ENCODE results near the gene ZNF638.

Gene ZNF638

GRCh38 chr2:71474744-71475397, 143.3 kb downstream of the ZNF638 start:
- DNase-seq: no peak

- DNase-seq: no peak
Measured at GRCh38 chr2:71476495-71476894, 144.9 kb downstream of the ZNF638 start.

- DNase-seq: peak; percentile 61 to 87 (median 76)
Measured at GRCh38 chr2:71477231-71477691, 145.7 kb downstream of the ZNF638 start.

DNA sequence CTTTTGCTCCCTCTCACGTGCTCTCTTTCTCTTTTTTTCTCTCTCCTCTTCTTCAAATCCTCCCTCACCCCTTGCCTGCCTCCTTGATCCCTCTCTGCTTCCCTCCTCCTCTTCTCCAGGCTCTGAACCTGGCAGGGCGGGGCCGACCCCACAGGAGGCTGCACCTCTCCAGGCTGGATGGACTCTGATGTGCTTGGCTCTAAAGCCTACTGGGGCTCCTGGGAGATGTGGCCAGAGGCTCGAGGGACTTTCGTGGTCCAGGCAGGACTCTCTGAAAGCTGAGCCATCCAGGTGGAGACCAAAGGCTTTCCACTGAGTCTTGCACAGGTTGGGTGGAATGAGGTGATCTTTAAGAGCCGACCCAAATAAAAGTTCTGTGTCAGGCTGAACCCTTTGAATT, 147.2 kb downstream of the ZNF638 start:
- no peak for DNase-seq

- DNase-seq: no peak
Measured at GRCh38 chr2:71479261-71479660, 147.7 kb downstream of the ZNF638 start.

DNA sequence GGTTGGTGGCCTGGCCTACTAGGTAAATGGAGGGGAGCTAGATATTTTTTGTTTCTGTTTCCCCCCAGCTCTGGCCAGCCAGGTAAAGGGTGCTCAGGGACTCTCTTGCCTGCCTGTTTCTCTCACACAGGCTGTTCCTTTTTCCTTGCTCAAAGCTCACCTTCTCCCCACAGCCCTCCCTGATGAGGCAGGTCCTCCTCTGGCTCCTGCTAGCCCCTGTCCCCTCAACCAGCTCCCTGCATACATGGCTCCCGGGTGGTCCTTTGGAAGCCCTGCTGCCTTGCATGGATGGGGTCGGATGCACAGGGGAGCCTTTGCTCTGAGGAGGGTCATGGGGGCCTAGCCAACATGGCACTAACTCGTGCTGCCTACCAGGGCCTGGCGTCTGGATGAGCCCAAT, 149.5 kb downstream of the ZNF638 start:
- no peak for DNase-seq

DNA sequence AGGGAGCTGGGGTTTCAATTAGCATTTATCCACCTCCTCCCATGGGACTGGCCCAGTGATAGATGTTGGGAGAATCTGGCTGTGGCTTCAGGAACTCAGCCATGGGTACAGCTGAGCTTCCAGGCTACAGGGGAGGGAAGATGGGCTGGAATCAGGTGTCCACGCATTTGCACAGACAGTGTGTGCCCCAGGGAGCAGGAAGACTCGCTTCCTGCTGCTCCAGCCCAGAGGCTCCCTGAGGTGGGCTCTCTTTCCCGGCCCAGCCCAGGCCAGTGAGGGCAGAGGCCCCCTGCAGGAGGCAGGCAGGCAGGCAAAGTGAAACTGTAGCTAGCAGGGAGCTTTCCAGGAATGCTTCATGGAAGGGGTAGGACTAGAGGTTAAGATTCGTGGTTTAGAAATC, 150.5 kb downstream of the ZNF638 start:
- no peak for DNase-seq

GRCh38 chr2:71483246-71483645, 151.7 kb downstream of the ZNF638 start:
- DNase-seq: no peak

DNA sequence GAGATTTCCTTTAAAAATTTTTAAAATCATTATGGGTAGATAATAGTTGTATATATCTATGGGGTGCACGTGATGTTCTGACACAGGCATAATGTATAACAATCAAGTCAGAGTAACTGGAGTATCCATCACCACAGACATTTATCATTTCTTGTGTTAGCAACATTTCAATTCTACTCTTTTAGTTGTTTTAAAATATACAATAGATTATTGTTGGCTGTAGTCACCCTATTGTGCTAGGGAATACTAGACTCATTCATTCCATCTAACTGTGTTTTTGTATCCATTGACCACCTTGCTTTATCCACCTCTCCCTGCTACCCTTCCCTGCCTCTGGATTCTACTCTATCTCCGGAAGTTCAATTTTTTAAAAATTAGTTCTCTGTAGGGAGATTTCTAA, 152.8 kb downstream of the ZNF638 start:
- no peak for DNase-seq
